GDM1 (cell line): ENCODE measurements around the gene SERPINB4.
"Not testable (repeated sequence)": the region's sequence is repeated elsewhere in the genome, so short reads cannot be mapped to it uniquely, and the experiment has no call there.

ENCODE experiments used
- DNase-seq: peaks from one replicate; lab custom pipeline; 2025; lab: John Stamatoyannopoulos, UW

The SERPINB4 gene

DNA sequence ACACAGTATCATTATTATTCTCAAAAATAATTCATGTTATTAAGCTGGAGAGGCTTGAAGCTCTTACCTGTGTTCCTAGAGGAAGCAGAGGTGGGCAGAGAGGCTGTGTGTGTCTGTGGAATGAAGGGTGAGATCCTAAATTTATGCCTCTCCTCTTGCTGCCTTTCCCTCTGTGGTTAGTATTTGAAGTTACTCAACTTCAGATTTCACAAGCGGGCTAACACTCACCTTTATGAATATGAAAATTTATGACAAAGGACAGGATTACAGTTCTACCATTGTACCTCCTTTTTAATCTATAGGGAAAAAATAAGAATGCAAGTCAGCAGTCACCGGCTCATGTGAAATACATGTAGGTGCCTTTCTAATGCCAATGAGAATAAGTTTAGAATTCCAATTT, at the start of gene SERPINB4:
TSS of gene SERPINB4 (minus strand) at position 115 of the 400 bp plus-strand sequence. CDS start 679 bp downstream, outside the sequence.
- not testable (repeated sequence) for DNase-seq

DNA sequence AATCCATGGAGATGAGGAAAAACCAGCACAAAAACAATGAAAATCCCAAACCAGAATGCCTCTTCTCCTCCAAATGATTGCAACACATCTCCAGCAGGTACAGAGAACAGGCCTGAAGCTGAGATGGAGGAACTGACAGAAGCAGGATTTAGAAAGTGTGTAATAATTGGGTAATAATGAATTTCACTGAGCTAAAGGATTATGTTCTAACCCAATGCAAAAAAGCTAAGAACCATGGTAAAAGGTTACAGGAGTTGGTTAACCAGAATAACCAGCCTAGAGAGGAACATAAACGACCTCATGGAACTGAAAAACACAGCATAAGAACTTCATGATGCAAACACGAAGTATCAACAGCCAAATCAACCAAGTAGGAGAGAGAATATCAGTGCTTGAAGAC, 45.0 kb upstream of the SERPINB4 start:
- no peak for DNase-seq

DNA sequence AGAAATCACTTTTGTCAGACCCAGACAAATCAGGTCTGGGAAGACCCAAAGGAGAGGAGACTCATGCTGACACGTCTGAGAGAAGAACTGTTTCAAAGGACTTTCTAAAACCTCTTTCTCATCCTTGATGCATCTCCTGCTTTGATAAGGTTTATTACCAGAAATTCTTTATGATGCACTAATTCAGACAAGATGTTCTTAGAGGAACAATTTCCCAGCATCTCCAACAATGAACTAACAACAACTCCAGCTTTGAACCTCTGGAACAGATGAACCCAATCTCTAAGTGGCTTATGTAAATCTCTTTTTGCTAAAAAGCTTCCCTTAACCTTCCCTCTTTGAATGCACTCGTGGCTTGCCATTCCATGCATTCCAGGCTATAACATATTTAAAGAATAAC, 42.8 kb upstream of the SERPINB4 start:
- no peak for DNase-seq

GRCh38 chr18:63684718-63685117, 40.7 kb upstream of the SERPINB4 start:
- no peak for DNase-seq

DNA sequence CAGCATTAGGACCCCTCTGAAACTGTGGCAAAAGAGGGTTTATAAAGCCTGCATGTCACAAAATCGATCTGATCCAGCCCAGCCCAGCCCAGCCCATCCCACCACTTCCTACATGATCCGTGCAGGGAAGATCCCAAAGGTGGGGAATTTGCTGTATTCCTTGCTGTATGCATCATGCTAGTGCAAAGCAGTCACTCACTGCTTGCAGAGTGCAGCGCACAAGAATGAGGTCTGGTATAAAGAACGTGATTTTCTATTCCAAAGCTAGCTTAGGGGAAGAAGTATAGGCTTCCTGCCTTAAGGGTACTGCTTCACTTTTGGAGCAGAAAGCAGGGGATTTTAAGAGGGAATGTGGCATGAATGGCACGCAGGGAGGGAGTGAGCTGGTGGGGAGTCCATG, 39.8 kb upstream of the SERPINB4 start:
- no peak for DNase-seq

GRCh38 chr18:63683152-63683551, 39.1 kb upstream of the SERPINB4 start:
- DNase-seq, result no peak

DNA sequence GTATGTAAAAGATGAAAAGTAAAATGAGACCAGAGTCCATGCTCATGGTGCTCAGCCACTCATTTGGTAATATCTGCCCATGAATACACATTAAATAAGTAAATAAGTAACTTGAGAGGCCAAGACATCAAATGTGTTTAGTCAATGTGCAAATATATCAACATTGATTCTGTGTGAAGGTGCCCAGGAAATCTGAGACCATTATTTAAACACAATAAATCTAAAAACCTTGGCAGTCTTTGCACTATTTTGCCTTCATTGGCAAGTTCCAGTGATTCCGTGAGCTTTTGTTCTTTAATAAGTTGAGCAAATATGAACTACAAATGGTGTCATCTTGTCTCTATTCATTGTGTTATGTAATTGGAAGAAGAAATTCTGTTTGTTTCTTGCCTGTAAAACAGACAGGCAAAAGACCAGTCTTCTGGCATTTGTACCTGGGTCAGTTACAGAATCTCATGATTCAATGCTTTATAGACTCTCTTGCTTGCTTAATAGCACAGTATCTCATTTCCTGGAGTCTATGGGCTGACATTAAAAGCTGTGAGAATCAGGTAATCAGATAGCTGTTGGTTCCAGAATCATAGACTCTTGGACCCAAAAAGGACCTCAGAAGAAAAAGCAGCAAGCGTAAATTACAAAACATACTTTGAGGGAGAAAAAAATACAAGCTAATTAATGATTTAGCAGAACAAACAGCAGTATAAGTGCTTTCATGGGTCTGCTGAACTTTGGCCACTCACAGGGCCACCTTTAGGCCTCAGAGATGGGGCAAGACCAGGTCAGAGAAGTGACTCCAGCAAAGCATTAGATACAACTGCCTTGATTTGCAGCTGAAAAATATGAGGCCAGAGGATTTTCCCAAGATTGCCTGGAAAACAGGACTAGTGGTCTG, 37.6 kb upstream of the SERPINB4 start:
- no peak for DNase-seq

DNA sequence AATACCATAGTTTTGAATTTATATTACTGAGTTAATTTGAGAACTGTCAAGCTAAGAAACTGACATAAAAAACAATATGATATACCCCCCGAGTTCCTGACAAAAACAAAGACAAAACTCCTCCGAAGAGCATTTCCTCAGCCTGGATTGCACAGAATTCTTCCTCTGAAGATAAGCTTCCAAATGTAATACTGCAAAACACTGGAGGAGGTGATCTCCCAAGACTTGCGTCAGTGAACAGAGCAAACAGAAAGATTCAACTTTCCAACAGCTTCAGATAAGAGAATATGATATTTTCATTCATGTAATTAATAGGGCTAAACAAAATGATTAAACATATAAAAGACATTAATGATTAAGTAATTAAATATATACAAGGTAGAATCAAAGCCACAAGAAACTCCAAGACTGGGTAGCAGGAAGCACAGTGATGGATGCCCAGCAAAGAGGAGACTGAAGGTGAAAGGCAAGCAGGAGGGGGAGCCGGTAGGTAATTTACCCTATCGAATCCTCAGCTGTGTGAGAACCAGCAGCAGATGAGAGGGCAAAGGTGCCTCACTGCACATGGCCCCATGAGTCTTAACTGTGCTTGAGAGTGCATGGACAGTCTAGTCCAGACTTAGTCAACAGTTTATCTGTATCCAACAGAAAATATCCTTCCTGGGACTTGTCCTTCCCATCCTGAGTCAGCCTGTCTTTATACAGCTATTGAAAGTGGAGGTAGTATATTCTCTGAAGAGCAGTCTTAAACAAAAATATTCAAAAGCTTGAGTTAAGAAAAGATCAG, 36.0 kb upstream of the SERPINB4 start:
- DNase-seq, result no peak

- DNase-seq, result no peak
These were observed 33.6 kb upstream of the SERPINB4 start for GRCh38 chr18:63677500-63678225.

DNA sequence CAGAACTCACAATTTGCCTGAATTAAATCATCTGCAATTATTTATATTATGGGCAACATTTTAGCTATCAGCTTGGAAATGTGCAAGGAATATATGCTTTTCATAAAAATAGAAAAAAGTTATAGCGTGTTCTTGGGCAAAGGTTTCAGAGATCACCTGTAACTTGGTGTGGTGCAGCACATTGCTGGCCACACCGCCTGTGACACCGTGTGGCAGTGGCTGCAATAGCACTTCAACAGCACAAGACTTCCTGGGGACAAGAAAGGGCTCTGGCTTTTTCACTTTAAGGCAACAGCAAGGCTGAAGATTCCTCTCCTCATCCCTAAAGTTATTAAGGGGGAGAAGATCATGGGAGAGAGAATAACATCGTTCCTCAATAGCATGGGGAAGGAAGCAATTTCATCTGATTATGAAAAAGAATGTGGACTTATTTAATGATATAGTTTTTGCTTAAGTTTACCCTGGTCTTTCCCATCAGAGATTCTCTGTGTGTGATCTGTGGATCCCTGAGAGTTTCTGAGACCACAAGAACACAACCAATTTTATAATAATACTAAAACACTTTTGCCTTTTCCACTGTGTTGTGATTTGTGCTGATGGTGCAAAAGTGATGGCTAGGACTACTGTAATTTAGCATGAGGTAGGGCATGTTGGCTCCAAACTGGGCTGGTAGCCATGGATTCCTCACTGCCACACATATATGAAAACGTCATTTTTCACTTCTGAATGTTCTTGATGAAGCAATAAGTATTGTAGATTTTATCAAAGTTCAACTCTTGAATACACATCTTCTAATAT, 32.7 kb upstream of the SERPINB4 start:
- no peak for DNase-seq

- DNase-seq, result no peak
These were observed 20.5 kb upstream of the SERPINB4 start for GRCh38 chr18:63664571-63664970.

DNA sequence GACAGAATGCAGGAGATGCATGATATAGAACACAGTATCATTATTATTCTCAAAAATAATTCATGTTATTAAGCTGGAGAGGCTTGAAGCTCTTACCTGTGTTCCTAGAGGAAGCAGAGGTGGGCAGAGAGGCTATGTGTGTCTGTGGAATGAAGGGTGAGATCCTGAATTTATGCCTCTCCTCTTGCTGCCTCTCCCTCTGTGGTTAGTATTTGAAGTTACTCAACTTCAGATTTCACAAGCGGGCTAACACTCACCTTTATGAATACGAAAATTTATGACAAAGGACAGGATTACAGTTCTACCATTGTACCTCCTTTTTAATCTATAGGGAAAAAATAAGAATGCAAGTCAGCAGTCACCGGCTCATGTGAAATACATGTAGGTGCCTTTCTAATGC, 17.7 kb upstream of the SERPINB4 start, which contains the start of gene SERPINB3:
TSS of gene SERPINB3 (minus strand) at position 144 of the 400 bp plus-strand sequence. CDS start 677 bp downstream, outside the sequence.
- not testable (repeated sequence) for DNase-seq

DNA sequence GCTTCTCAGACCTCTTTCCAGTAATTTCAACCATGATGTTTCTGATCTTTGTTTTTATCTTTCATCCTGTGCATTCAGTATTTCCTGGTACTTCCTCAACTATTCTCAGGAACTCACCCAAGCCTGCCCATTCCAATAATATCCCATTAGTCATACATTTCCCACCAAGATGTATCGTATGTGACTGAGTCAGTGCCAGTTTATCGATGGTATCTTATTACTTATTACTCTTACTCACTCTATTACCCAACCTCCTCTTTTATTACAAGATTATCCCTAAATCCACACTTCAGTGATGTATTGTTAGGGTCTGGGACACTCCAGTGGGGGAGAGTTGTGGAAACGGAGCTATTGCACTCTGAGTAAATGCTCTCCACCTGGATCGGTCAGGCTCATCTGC, 14.9 kb upstream of the SERPINB4 start:
- DNase-seq, result not testable (repeated sequence)

- not testable (repeated sequence) for DNase-seq
These were observed 6.2 kb upstream of the SERPINB4 start for GRCh38 chr18:63650271-63650670.

GRCh38 chr18:63648241-63648640, 4.2 kb upstream of the SERPINB4 start:
- DNase-seq, result no peak

DNA sequence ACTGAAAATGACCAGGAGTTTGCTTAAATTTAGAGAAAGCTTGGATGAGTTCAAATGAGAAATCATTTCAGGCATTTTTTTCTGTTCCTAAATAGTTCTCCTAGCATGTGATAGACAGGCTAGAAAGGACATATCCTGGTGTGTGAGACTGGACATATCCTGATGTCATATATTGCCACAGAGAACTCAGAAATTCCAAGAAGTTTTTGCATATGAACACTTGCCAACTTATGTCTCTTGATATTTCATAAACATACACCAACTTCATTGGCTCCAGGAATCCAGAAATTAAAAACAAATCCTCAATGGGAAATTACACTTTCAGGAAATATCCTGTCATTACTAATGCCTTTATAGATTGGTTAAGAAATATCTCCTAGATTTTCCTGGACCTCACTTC, 2.9 kb upstream of the SERPINB4 start:
- DNase-seq, result no peak

DNA sequence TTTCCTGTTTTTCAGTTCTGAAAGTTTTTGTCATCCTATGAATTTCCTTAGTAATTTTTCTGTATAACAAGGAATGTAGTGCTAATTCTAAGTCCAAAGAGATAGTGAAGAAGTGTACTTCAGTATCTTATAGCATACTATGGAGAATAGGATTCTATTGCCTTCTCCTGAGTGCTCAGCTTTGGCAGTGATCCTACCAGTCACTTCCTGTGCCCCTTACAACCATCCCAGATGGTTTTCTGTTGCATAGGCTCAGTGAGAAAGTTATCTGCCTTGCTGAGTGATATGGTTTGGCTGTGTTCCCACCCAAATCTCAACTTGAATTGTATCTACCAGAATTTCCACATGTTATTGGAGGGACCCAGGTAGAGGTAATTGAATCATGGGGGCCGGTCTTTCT, 638 bp upstream of the SERPINB4 start:
- DNase-seq, result not testable (repeated sequence)

GRCh38 chr18:63642668-63643356, 1.2 kb downstream of the SERPINB4 start:
- not testable (repeated sequence) for DNase-seq

DNA sequence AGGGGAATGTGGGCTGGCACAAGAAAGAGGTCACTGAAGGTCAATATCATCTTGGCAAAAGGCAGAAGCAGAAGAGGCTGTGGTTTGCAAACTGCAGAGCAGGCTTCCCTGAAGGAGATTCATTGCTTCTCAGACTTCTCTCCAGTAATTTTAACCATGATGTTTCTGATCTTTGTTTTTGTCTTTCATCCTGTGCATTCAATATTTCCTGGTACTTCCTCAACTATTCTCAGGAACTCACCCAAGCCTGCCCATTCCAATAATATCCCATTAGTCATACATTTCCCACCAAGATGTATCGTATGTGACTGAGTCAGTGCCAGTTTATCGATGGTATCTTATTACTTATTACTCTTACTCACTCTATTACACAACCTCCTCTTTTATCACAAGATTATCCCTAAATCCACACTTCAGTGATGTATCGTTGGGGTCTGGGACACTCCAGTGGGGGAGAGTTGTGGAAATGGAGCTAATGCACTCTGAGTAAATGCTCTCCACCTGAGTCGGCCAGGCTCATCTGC, 2.8 kb downstream of the SERPINB4 start:
- not testable (repeated sequence) for DNase-seq

GRCh38 chr18:63637703-63638102, 6.4 kb downstream of the SERPINB4 start:
- DNase-seq, result no peak
